ENCODE results near the gene E2F2.

E2F2 gene

DNA sequence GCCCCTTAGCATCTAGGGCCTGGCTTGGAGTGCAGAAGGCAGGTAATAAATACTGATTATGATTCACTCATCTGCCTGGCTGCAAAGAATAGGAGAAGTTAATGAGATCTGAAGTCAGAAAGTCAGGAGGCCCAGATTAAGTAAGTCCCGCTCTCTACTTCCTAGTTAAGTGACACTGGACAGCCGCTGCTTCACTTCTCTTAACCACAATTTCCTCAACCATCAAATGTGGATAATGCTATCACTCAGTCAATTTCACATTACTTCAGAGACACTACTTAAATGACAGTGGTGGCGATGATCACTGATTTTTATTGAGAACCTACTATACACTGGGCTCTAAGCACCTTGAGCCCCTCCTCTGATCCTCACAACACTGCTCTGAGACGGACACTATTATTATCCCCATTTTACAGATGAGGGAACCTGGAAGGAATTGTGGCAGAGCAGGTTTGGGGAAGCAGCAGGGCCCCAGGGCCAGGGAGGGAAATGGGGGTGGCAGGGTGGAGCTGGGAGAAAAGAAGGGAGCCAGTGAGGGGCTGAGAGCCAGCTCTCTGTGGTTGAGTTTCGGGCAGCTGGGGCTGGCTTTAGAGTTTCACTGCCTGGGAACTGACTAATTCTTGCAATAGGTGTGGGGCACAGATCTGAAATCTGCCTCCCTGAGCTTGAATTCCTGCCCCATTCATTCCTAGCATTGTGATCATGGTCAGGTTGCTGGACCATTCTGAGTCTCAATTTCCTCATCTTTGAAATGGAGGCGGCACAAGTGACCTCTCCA lies 2.4 kb upstream of the E2F2 start:
- peak; percentile 78 for DNase-seq (ENCODE audit: low read depth)
- TF ChIP-seq, protein P1, sequence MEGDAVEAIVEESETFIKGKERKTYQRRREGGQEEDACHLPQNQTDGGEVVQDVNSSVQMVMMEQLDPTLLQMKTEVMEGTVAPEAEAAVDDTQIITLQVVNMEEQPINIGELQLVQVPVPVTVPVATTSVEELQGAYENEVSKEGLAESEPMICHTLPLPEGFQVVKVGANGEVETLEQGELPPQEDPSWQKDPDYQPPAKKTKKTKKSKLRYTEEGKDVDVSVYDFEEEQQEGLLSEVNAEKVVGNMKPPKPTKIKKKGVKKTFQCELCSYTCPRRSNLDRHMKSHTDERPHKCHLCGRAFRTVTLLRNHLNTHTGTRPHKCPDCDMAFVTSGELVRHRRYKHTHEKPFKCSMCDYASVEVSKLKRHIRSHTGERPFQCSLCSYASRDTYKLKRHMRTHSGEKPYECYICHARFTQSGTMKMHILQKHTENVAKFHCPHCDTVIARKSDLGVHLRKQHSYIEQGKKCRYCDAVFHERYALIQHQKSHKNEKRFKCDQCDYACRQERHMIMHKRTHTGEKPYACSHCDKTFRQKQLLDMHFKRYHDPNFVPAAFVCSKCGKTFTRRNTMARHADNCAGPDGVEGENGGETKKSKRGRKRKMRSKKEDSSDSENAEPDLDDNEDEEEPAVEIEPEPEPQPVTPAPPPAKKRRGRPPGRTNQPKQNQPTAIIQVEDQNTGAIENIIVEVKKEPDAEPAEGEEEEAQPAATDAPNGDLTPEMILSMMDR (IDR thresholded peaks at IDR 0.05; ENCODE audit: insufficient read depth, low read depth, low read length, missing control alignments): no peak
- no peak overlapping the region for H3K4me3 ChIP-seq (ENCODE audit: low read depth, low read length)

DNA sequence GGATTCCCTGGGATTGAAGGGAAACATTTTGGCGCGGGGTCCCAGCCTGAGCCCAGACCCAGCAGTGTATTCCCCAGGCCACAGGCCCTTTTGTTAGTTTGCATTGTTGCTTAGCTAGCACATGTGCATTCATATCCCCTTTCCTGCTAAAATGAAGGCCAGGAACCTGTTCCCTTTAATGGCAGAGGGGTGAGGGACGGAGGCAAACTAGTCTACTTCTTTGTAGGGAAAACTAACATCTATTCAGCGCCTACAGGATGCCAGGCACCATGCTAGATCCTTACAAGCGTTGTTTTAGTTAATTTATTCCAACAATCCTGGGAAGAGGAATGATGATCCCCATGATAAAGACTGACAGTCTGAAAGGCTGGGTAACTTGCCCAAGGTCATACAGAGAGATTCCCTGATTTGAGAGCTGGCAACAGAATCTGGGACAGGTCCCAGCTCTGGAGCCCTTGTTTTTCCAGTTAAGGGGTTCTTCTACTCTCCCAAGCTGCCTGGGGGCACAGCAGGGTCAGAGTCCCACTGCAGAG lies 595 bp upstream of the E2F2 start:
- H3K4me3 ChIP-seq (ENCODE audit: low read depth, low read length): peak overlapping the region; percentile 50
- TF ChIP-seq, protein P1 (IDR thresholded peaks at IDR 0.05; ENCODE audit: insufficient read depth, low read depth, low read length, missing control alignments): no peak
- DNase-seq (ENCODE audit: low read depth): no peak

DNA sequence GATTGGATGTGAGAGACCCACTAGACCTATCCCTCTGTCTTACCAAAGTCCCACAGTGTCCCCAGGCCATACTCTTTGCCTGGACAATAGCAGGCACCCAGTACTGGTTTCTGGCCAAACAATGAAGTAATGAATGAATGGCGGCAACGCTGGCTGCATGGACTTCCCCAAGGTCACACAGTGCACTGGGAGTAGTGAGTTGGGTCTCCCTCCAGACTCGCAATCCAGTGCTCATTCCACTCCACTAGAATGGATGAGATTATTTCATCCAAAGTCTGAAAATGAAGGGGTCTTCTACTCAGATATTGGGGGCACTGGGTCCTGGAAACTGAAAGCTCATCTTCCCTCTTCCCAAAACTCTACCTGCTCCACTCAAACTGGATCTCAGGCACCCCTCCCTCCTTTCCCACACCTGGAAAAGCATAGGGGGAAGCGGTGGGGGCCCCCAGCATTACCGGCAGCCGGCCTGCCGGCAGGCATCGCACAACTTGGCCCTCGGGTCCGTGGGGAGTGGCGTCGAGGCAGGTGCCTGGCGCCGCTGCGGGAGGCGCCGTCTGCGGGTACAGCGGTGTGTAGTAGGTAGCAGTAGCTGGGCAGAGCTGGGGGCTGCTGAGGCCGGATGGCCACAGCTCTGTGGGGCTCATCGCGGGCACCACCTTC lies 816 bp downstream of the E2F2 start:
- TF ChIP-seq, protein P1 (IDR thresholded peaks at IDR 0.05; ENCODE audit: insufficient read depth, low read depth, low read length, missing control alignments): no peak
- DNase-seq (ENCODE audit: low read depth): peak; percentile 62

DNA sequence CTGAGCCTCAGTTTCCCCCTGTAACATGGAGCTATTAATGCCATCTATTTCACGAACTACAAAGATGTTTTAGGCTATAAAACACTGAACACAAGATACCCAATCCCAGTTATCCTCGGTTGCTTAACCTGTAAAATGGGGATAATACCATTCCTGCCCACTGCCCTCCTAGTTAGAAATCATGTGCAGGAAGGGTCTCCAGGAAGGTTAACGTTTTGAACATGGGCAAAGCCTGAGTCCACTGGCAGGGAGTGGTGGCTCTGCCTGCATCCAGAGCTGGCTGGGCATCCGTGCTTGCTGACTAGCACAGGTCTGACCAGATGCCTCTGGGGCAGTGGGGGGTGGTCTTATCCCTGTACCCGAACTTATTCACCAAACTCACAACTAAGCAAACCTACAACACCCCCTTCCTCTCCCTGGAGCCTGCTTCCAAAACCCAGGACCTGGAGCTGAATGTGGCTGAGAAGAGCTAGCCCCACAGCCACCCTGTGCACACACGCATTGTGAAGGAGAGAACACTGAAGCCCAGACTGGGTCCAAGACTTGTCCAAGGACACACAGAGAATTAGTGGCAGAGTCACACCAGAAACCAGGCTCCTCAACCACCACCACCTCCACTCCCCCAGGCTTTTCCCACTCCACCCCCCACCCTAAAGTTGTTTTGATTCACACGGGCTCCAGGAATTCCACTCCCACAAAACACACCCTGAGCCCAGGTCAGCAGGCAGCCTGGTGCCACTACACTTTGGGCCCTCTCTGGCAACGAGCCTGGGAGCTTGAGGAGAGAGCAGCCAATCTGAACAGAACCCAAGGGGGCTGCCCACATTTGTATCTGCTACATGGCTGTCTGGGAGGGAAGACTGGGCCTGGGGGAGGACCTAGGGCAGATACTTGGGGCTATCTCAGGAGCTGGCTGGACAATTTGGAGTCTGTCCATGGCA lies 1.6 kb downstream of the E2F2 start:
- H3K4me3 ChIP-seq (ENCODE audit: low read depth, low read length): peak overlapping the region; percentile 84
- DNase-seq (ENCODE audit: low read depth): peak; percentile 47
- TF ChIP-seq, protein P1 (IDR thresholded peaks at IDR 0.05; ENCODE audit: insufficient read depth, low read depth, low read length, missing control alignments): no peak

More for the DNA sequence above, 816 bp downstream of the E2F2 start:
- peak overlapping the region; percentile 84 for H3K4me3 ChIP-seq (ENCODE audit: low read depth, low read length)

DNA sequence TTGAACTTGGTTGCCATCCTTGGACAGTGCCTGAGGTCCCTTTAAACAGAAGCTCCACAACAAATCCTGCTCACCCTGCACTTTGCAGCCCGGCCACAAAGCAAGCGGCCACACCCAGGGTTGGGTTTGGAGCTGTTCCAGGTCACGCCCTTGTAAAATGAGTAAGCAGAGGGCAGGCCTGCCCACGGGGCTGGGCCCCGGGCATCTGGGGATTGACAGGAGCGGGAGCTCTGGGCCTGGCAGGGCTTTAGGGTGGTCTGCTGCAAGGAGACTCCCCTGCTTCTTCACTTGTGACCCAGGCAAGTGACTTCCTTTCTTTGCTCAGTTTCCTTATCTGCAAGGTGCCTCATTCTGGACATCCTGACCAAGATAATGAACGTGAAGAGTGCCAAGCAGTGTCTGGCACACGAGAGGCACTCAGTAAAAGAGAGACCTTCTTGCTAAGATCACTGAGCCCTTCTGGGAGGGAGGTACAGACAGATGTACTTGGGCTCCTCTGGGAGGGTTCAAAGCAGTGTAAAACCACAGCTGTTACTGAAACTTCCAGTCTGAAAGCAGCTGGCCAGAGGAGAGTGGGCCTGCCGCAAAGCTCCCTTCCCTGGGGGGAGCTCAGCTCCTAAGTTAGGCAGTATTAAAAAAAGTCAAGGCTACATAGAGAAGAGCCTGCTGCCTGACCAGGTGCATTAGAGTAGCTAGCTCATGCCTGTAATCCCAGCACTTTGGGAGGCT lies 2.6 kb downstream of the E2F2 start:
- TF ChIP-seq, protein P1 (IDR thresholded peaks at IDR 0.05; ENCODE audit: insufficient read depth, low read depth, low read length, missing control alignments): no peak

DNA sequence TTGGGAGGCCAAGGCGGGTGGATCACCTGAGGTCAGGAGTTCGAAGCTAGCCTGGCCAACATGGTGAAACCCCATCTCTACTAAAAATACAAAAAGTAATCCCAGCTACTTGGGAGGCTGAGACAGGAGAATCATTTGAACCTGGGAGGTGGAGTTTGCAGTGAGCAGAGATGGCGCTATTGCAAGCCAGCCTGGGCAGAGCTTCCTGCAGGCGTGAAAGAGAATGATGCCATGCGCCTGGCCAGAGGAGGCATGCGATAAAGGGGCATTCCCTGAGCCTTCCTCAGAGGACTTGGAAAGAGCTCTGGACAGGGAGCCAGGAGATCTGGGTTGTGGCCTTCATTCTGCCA lies 3.2 kb downstream of the E2F2 start:
- TF ChIP-seq, protein P1 (IDR thresholded peaks at IDR 0.05; ENCODE audit: insufficient read depth, low read depth, low read length, missing control alignments): peak; percentile 6
- no peak for DNase-seq (ENCODE audit: low read depth)
- H3K4me3 ChIP-seq (ENCODE audit: low read depth, low read length): peak overlapping the region; percentile 84

More for the DNA sequence above, 2.6 kb downstream of the E2F2 start:
- H3K4me3 ChIP-seq (ENCODE audit: low read depth, low read length): peak overlapping the region; percentile 84
- DNase-seq (ENCODE audit: low read depth): peak; percentile 92

Data from GM12865 (cell line).